ENCODE results near the gene SEPTIN7. TPM values are rescaled to one million over a fixed set of nuclear protein-coding genes. Genes with fewer than 3 reads are reported as not detected.

Gene SEPTIN7
- total and polyA plus RNA-seq, 2 of the 13 experiments (the other 11 are each of a cell fraction or from before 2014, with no cell fraction given), result 103 to 129 TPM

GRCh38 chr7:35792472-35792871 lies 8.4 kb upstream of the SEPTIN7 start:
- intact Hi-C loops (cut with micrococcal nuclease; ENCODE audit: unreplicated experiment) (no loop called here), in situ Hi-C loops (cut with HindIII; ENCODE audit: extremely low pct_ligation_motif_present, low pct_unique_long_range_greater_than_20kb) (no loop called here)
- H4K20me1 ChIP-seq (ENCODE audit: insufficient read depth, low read length), result no peaks in the 10 kb centered on the region
- FAIRE-seq, result no peak
- no peak for DNase-seq (ENCODE audit: low spot score)
- H3K4me1 ChIP-seq (ENCODE audit: insufficient read depth, low read length), result peaks cover 6% of the 10 kb centered on the region; the same call in 1 of the 2 replicates
- no peak for TF ChIP-seq BHLHE40 (IDR thresholded peaks at IDR 0.05; ENCODE audit: low read length)
- TF ChIP-seq ZNF180 (CRISPR knock-in tag; IDR thresholded peaks at IDR 0.05; ENCODE audit: borderline replicate concordance, low read depth), result no peak
- no peak for TF ChIP-seq ARNTL (CRISPR knock-in tag; IDR thresholded peaks at IDR 0.05)
- no peak for TF ChIP-seq NPAS2 (CRISPR knock-in tag; IDR thresholded peaks at IDR 0.05; ENCODE audit: borderline replicate concordance)
- TF ChIP-seq CENPT (CRISPR knock-in tag; IDR thresholded peaks at IDR 0.05; ENCODE audit: low read depth), result no peak
- TF ChIP-seq ZNF574 (CRISPR knock-in tag; IDR thresholded peaks at IDR 0.05), result no peak
- no peak for TF ChIP-seq ZSCAN12 (CRISPR knock-in tag; IDR thresholded peaks at IDR 0.05)
- TF ChIP-seq ZNF44 (CRISPR knock-in tag; IDR thresholded peaks at IDR 0.05), result no peak
- no peak overlapping the region for H3K4me3 ChIP-seq (replicated peaks in 1 of 3; ENCODE audit: insufficient read depth in 1 of 3, low read depth in 2 of 3, low read length in 3 of 3)
- CTCF ChIA-PET (ENCODE audit: low intra/inter-chr PET ratio, low total read pairs), result no interaction called here
- no peak for ATAC-seq
- WGBS (ENCODE audit: low lambda C conversion rate), result 75% methylated on average over 1 of the region's 1 CpG
- H3K9me3 ChIP-seq (ENCODE audit: low read length), result no peaks in the 10 kb centered on the region
- no peaks in the 10 kb centered on the region for H3K27me3 ChIP-seq (ENCODE audit: control insufficient read depth in 1 of 2, insufficient read depth in 2 of 2, low read length in 2 of 2)
- H3K27ac ChIP-seq (ENCODE audit: extremely low read length, insufficient read depth, low read length), result no peak overlapping the region
- no peak overlapping the region for H3K4me2 ChIP-seq (ENCODE audit: low read depth, low read length)
- no TSS peak for BruUV-seq (replicated peaks)
- POLR2A ChIA-PET, result no interaction called here
- no peak overlapping the region for H3K9ac ChIP-seq (ENCODE audit: insufficient read depth, low read depth, low read length)
- no peaks in the 10 kb centered on the region for H3K79me2 ChIP-seq (ENCODE audit: insufficient read depth, low read length)
- H3K36me3 ChIP-seq (replicated peaks in 1 of 2; ENCODE audit: control insufficient read depth in 1 of 2, insufficient read depth in 2 of 2, low read length in 2 of 2), result no peaks in the 10 kb centered on the region
- no peak overlapping the region for H2AFZ ChIP-seq (ENCODE audit: low read length)

Data from HepG2 (cell line).